Kidney (tissue), 14 donors: ENCODE measurements around the gene CRLF1. TPM values are rescaled to one million over a fixed set of nuclear protein-coding genes. Genes with fewer than 3 reads are reported as not detected.

Source experiments
- DNase-seq, 5 donors: peaks; one replicate each; pipeline ENCODE4 v3.0.0-alpha.2; 2013 to 2020
- FAIRE-seq: peaks from 2 replicates; lab custom pipeline; 2012; peaks lifted over from hg19 to GRCh38; lab: Jason Lieb, UNC
- H3K27ac ChIP-seq, 2 donors: one replicate each; pipeline ENCODE4 v1.7.0; 2013; ENCODE audit warnings: low read depth in 2 of 2, low read length in 2 of 2, inconsistent platforms in 1 of 2
- H3K27me3 ChIP-seq: one replicate; pipeline ENCODE4 v1.7.1; 2013; ENCODE audit warnings: low read length, inconsistent platforms; ENCODE audit not compliant: control insufficient read depth, insufficient read depth
- H3K36me3 ChIP-seq, 3 donors: one replicate each; pipeline versions ENCODE4 v1.7.0 to v1.7.1; 2013; ENCODE audit warnings: low read length in 3 of 3, control low read depth in 1 of 3, inconsistent platforms in 1 of 3; ENCODE audit not compliant: insufficient read depth in 3 of 3, control insufficient read depth in 2 of 3
- H3K4me1 ChIP-seq, 3 donors: one replicate each; pipeline versions ENCODE4 v1.7.0 to v1.7.1; 2013; ENCODE audit warnings: low read length in 3 of 3, inconsistent platforms in 1 of 3, low read depth in 1 of 3; ENCODE audit not compliant: control insufficient read depth in 2 of 3, insufficient read depth in 2 of 3
- H3K4me3 ChIP-seq, 3 donors: one replicate each; pipeline versions ENCODE4 v1.7.0 to v1.8.1; 2013; ENCODE audit warnings: low read length in 3 of 3, control low read depth in 1 of 3, inconsistent platforms in 1 of 3
- H3K9ac ChIP-seq, 3 donors: one replicate each; pipeline versions ENCODE4 v1.7.0 to v1.7.1; 2013; ENCODE audit warnings: low read length in 3 of 3, control low read depth in 1 of 3, inconsistent platforms in 1 of 3
- H3K9me3 ChIP-seq, 3 donors: one replicate each; pipeline versions ENCODE4 v1.7.0 to v1.7.1; 2013; ENCODE audit warnings: low read length in 3 of 3, control low read depth in 1 of 3, inconsistent platforms in 1 of 3; ENCODE audit not compliant: control insufficient read depth in 2 of 3, insufficient read depth in 1 of 3
- intact Hi-C: fragments of 100-400 bp; cut with DNase I; formaldehyde crosslinking; loops from one replicate; pipeline ENCODE4 v1.11.1; 2022
- polyA plus RNA-seq: library from polyadenylated mRNA; stranded (reverse); fragments of 350-450 nt; fragmentation: Illumina TruSeq; extraction: RNeasy Lipid Tissue Mini Kit (QIAGEN cat#74804); gene quantifications from one replicate; pipeline ENCODE4 v1.2.3, GENCODE V29; 2014; ENCODE audit warnings: low read depth, low replicate concordance; ENCODE audit not compliant: insufficient read depth
- total RNA-seq: library from RNA; stranded (reverse); fragmentation: NEBNext Ultra II Directional; extraction: Animal tissue kit (Norgen Biotek cat#: 25700); gene quantifications from one replicate; pipeline ENCODE4 v1.2.1, GENCODE V29; 2021
- TF ChIP-seq, protein P1 (sequence below): IDR thresholded peaks from 3 replicates; pipeline ENCODE4 v1.5.1; 2012; ENCODE audit warnings: mild to moderate bottlenecking, moderate library complexity, borderline replicate concordance; ENCODE audit not compliant: insufficient read depth; ENCODE audit errors: extremely low read depth
- donor health status: control.
- donor health status: control.
- donor health status: control.
- donor health status: control.
- donor health status: control.
- donor health status: DM: yes; HTN: yes; CAD: no.
- donor health status: Normal renal cell carcinoma (clear cell type).

The CRLF1 gene
- total and polyA plus RNA-seq, 2 donors from 2014 or later, result 6.6 to 28.9 TPM

DNA sequence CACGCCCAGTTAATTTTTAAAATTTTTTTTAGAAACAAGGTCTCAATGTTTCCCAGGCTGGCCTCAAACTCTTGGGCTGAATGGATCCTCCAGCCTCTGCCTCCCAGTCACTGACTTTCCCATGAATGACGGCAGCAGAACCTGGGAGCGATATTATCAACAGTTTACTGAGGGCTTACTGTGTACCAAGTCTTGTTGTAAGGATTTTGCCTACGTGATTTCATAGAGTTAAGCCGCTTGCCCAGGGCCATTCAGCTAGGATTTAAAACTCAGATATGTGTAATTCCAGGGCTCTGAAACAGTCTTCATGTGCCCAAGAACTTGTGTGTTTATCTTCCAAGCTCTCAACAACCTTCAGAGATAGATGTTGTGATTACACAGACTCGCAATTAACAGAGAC lies 55.0 kb downstream of the CRLF1 start:
- Histone ChIP-seq H3K36me3 (no peaks in the 10 kb centered on the region), H3K9me3 (no peaks in the 10 kb centered on the region), H3K9ac (no peak overlapping the region), H3K4me3 (no peak overlapping the region), H3K4me1 (no peaks in the 10 kb centered on the region), H3K27me3 (no peaks in the 10 kb centered on the region), H3K27ac (no peak overlapping the region)
- FAIRE-seq (no peak), DNase-seq (no peak)
- intact Hi-C loops, result no loop called here
- TF ChIP-seq, protein P1, sequence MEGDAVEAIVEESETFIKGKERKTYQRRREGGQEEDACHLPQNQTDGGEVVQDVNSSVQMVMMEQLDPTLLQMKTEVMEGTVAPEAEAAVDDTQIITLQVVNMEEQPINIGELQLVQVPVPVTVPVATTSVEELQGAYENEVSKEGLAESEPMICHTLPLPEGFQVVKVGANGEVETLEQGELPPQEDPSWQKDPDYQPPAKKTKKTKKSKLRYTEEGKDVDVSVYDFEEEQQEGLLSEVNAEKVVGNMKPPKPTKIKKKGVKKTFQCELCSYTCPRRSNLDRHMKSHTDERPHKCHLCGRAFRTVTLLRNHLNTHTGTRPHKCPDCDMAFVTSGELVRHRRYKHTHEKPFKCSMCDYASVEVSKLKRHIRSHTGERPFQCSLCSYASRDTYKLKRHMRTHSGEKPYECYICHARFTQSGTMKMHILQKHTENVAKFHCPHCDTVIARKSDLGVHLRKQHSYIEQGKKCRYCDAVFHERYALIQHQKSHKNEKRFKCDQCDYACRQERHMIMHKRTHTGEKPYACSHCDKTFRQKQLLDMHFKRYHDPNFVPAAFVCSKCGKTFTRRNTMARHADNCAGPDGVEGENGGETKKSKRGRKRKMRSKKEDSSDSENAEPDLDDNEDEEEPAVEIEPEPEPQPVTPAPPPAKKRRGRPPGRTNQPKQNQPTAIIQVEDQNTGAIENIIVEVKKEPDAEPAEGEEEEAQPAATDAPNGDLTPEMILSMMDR, result no peak

GRCh38 chr19:18543814-18544475 lies 62.7 kb downstream of the CRLF1 start:
- TF ChIP-seq, protein P1, result no peak
- Histone ChIP-seq H3K36me3 (peaks cover 0 to 9% (median 9%) of the 10 kb centered on the region in 3 donors), H3K4me1 (peaks cover 0 to 7% (median 4%) of the 10 kb centered on the region in 3 donors), H3K4me3 (peak overlapping the region in 2 of 3 donors; percentile 55 to 69), H3K27me3 (no peaks in the 10 kb centered on the region), H3K9ac (peak overlapping the region in 2 of 3 donors; percentile 48 to 71), H3K9me3 (no peaks in the 10 kb centered on the region), H3K27ac (no peak overlapping the region)
- FAIRE-seq, result no peak
- DNase-seq, result peak in 2 of 5 donors; percentile 56 to 75
- intact Hi-C loops, result no loop called here

Other genes with a start within 250 kb of the CRLF1 start
- gene GDF15, start 220.6 kb downstream of the CRLF1 start, total RNA-seq, result 51.2 TPM
- gene GDF15, start 220.6 kb downstream of the CRLF1 start, polyA plus RNA-seq, result 154 TPM
- gene LRRC25, start 209.2 kb downstream of the CRLF1 start, total RNA-seq, result 13.1 TPM
- 2.7 TPM for gene LRRC25, start 209.2 kb downstream of the CRLF1 start, polyA plus RNA-seq
- gene SSBP4, start 187.4 kb downstream of the CRLF1 start, total RNA-seq, result 64.9 TPM
- 74.9 TPM for gene SSBP4, start 187.4 kb downstream of the CRLF1 start, polyA plus RNA-seq
- gene ISYNA1, start 168.7 kb downstream of the CRLF1 start, total RNA-seq, result 68.6 TPM
- gene ISYNA1, start 168.7 kb downstream of the CRLF1 start, polyA plus RNA-seq, result 101 TPM
- gene ELL, start 84.7 kb downstream of the CRLF1 start, total RNA-seq, result 25.2 TPM
- 5.7 TPM for gene ELL, start 84.7 kb downstream of the CRLF1 start, polyA plus RNA-seq
- 207 TPM for gene FKBP8, start 63.2 kb downstream of the CRLF1 start, total RNA-seq
- gene FKBP8, start 63.2 kb downstream of the CRLF1 start, polyA plus RNA-seq, result 314 TPM
- gene KXD1, start 48.9 kb downstream of the CRLF1 start, total RNA-seq, result 69.9 TPM
- gene KXD1, start 48.9 kb downstream of the CRLF1 start, polyA plus RNA-seq, result 56.3 TPM
- 828 TPM for gene UBA52, start 34.9 kb downstream of the CRLF1 start, total RNA-seq
- 1,481 TPM for gene UBA52, start 34.9 kb downstream of the CRLF1 start, polyA plus RNA-seq
- gene REX1BD, start 18.0 kb downstream of the CRLF1 start, total RNA-seq, result 56.9 TPM
- gene REX1BD, start 18.0 kb downstream of the CRLF1 start, polyA plus RNA-seq, result 104 TPM
- 5.9 TPM for gene TMEM59L, start 6.1 kb upstream of the CRLF1 start, total RNA-seq
- gene TMEM59L, start 6.1 kb upstream of the CRLF1 start, polyA plus RNA-seq, result 1.5 TPM
- gene KLHL26, start 30.2 kb upstream of the CRLF1 start, total RNA-seq, result 16.1 TPM
- gene KLHL26, start 30.2 kb upstream of the CRLF1 start, polyA plus RNA-seq, result 5.6 TPM
- gene CRTC1, start 76.9 kb upstream of the CRLF1 start, total RNA-seq, result 26.8 TPM
- gene CRTC1, start 76.9 kb upstream of the CRLF1 start, polyA plus RNA-seq, result 10.9 TPM
- 33.2 TPM for gene COMP, start 184.5 kb upstream of the CRLF1 start, total RNA-seq
- gene COMP, start 184.5 kb upstream of the CRLF1 start, polyA plus RNA-seq, result 1.8 TPM
- gene UPF1, start 225.2 kb upstream of the CRLF1 start, total RNA-seq, result 70.1 TPM
- 34.2 TPM for gene UPF1, start 225.2 kb upstream of the CRLF1 start, polyA plus RNA-seq